WTC11 (cell line): ENCODE measurements around the gene ANTXR1. TPM values are rescaled to one million over a fixed set of nuclear protein-coding genes. Genes with fewer than 3 reads are reported as not detected.

Experiments used
- ATAC-seq: fragments of 200-7000 bp; cut with Tn5 transposase; 2 replicates; pipeline ENCODE4 v1.10.0; 2021; ENCODE audit warnings: mild to moderate bottlenecking, moderate library complexity
- CTCF ChIA-PET: fragments of 300-600 bp; sonication (Branson Sonifier 250); formaldehyde crosslinking; loops from one replicate; lab custom pipeline; 2021; ENCODE audit warnings: antibody characterized with exemption; lab: Charles Lee
- POLR2A ChIA-PET: fragments of 350-600 bp; sonication (Branson Sonifier 250); formaldehyde crosslinking; loops from one replicate; lab custom pipeline; 2021; ENCODE audit warnings: antibody characterized with exemption; lab: Charles Lee
- DNase-seq: peaks from one replicate; pipeline ENCODE4 v3.0.0; 2021; ENCODE audit warnings: low spot score
- H3K27ac Mint-ChIP-seq: 2 replicates; pipeline ENCODE4 v1.8.0; 2021; ENCODE audit warnings: mixed read lengths
- H3K27me3 Mint-ChIP-seq: 2 replicates; pipeline ENCODE4 v1.8.0; 2021; ENCODE audit warnings: low read depth, mild to moderate bottlenecking, moderate library complexity, mixed read lengths
- H3K36me3 Mint-ChIP-seq: 2 replicates; pipeline ENCODE4 v1.8.0; 2021; ENCODE audit warnings: mixed read lengths
- H3K4me1 Mint-ChIP-seq: 2 replicates; pipeline ENCODE4 v1.8.0; 2022; ENCODE audit warnings: mixed read lengths
- H3K4me3 Mint-ChIP-seq: 2 replicates; pipeline ENCODE4 v1.8.0; 2021; ENCODE audit warnings: mild to moderate bottlenecking, moderate library complexity, mixed read lengths
- H3K9me3 Mint-ChIP-seq: 2 replicates; pipeline ENCODE4 v1.8.0; 2021; ENCODE audit warnings: mixed read lengths
- ARID4B ChIP-seq: sonication (generic); formaldehyde crosslinking; IDR thresholded peaks from 2 replicates; pipeline ENCODE4 v1.8.0; 2023; ENCODE audit warnings: missing genetic modification reagents, mild to moderate bottlenecking, borderline replicate concordance
- ATF2 ChIP-seq: sonication (generic); formaldehyde crosslinking; IDR thresholded peaks from 2 replicates; pipeline ENCODE4 v1.8.1; 2022; ENCODE audit warnings: low read depth, missing genetic modification reagents, borderline replicate concordance
- CREM ChIP-seq: sonication (generic); formaldehyde crosslinking; IDR thresholded peaks from 2 replicates; pipeline ENCODE4 v1.8.1; 2022; ENCODE audit warnings: mild to moderate bottlenecking, missing genetic modification reagents, moderate library complexity
- E2F1 ChIP-seq: sonication (generic); formaldehyde crosslinking; IDR thresholded peaks from 2 replicates; pipeline ENCODE4 v1.8.0; 2022; ENCODE audit warnings: mild to moderate bottlenecking, missing genetic modification reagents
- ELF4 ChIP-seq: sonication (generic); formaldehyde crosslinking; IDR thresholded peaks from 2 replicates; pipeline ENCODE4 v1.8.1; 2022; ENCODE audit warnings: low read depth, mild to moderate bottlenecking, moderate library complexity, missing genetic modification reagents
- ESRRA ChIP-seq: sonication (generic); formaldehyde crosslinking; IDR thresholded peaks from 2 replicates; pipeline ENCODE4 v1.8.1; 2022; ENCODE audit warnings: mild to moderate bottlenecking, missing genetic modification reagents, borderline replicate concordance
- ETV6 ChIP-seq: sonication (generic); formaldehyde crosslinking; IDR thresholded peaks from 2 replicates; pipeline ENCODE4 v1.8.1; 2022; ENCODE audit warnings: mild to moderate bottlenecking, missing genetic modification reagents
- FOXP4 ChIP-seq: sonication (generic); formaldehyde crosslinking; IDR thresholded peaks from 2 replicates; pipeline ENCODE4 v1.8.0; 2022; ENCODE audit warnings: mild to moderate bottlenecking, missing genetic modification reagents
- IRF2 ChIP-seq: sonication (generic); formaldehyde crosslinking; IDR thresholded peaks from 2 replicates; pipeline ENCODE4 v1.8.0; 2022; ENCODE audit warnings: low read depth, missing genetic modification reagents, borderline replicate concordance
- JAZF1 ChIP-seq: fragments of 250-450 bp; sonication (Bioruptor Pico); IDR thresholded peaks from 2 replicates; pipeline ENCODE4 v1.9.0; 2021; ENCODE audit warnings: moderate library complexity, mild to moderate bottlenecking, inconsistent platforms
- NR2C2 ChIP-seq: sonication (generic); formaldehyde crosslinking; IDR thresholded peaks from 2 replicates; pipeline ENCODE4 v1.8.0; 2022; ENCODE audit warnings: mild to moderate bottlenecking, missing genetic modification reagents
- NR3C1 ChIP-seq: sonication (generic); formaldehyde crosslinking; conservative IDR thresholded peaks from 2 replicates; pipeline ENCODE4 v1.8.1; 2023; ENCODE audit warnings: low read depth, mild to moderate bottlenecking, missing genetic modification reagents
- SMAD4 ChIP-seq: sonication (generic); formaldehyde crosslinking; IDR thresholded peaks from 2 replicates; pipeline ENCODE4 v1.8.0; 2022; ENCODE audit warnings: mild to moderate bottlenecking, missing genetic modification reagents
- SOX15 ChIP-seq: fragments of 250-450 bp; sonication (Bioruptor Pico); IDR thresholded peaks from 2 replicates; pipeline ENCODE4 v1.9.0; 2021; ENCODE audit warnings: mild to moderate bottlenecking
- TP53 ChIP-seq: sonication (generic); formaldehyde crosslinking; IDR thresholded peaks from 2 replicates; pipeline ENCODE4 v1.8.1; 2023; ENCODE audit warnings: mild to moderate bottlenecking, missing genetic modification reagents
- ZNF219 ChIP-seq: sonication (generic); formaldehyde crosslinking; IDR thresholded peaks from 2 replicates; pipeline ENCODE4 v1.8.0; 2023; ENCODE audit warnings: missing genetic modification reagents, mild to moderate bottlenecking, borderline replicate concordance
- ZNF317 ChIP-seq: sonication (generic); formaldehyde crosslinking; IDR thresholded peaks from 2 replicates; pipeline ENCODE4 v1.8.1; 2023; ENCODE audit warnings: low read depth, mild to moderate bottlenecking, moderate library complexity, missing genetic modification reagents, borderline replicate concordance
- ZNF416 ChIP-seq: fragments of 250-450 bp; sonication (Bioruptor Pico); IDR thresholded peaks from 2 replicates; pipeline ENCODE4 v1.9.0; 2021; ENCODE audit warnings: mild to moderate bottlenecking, inconsistent platforms
- total RNA-seq: library from RNA; stranded (reverse); gene quantifications from 3 replicates; pipeline ENCODE4 v1.2.3, GENCODE V29; 2021

The ANTXR1 gene
- total RNA-seq, 1 experiment from 2014 or later: 30.0 TPM

GRCh38 chr2:68995916-68996315 is 17.1 kb upstream of the ANTXR1 start:
- ATAC-seq: no peak
- no peak overlapping the region for H3K4me3 Mint-ChIP-seq

More at GRCh38 chr2:68995916-68996315, 17.1 kb upstream of the ANTXR1 start:
- Mint-ChIP-seq H3K9me3 (peaks cover 13% of the 10 kb centered on the region; the same call in 1 of the 2 replicates), H3K36me3 (no peaks in the 10 kb centered on the region), H3K27me3 (peaks cover 3% of the 10 kb centered on the region), H3K4me1 (no peaks in the 10 kb centered on the region), H3K27ac (no peak overlapping the region)
- POLR2A ChIA-PET: no interaction called here
- no peak for DNase-seq
- TF ChIP-seq ZNF317 (CRISPR knock-in tag) (no peak), ETV6 (CRISPR knock-in tag) (no peak), ZNF219 (no peak), ATF2 (CRISPR knock-in tag) (no peak), E2F1 (CRISPR knock-in tag) (no peak), SOX15 (CRISPR knock-in tag) (no peak), NR2C2 (CRISPR knock-in tag) (no peak), ZNF416 (CRISPR knock-in tag) (no peak), ESRRA (CRISPR knock-in tag) (no peak), JAZF1 (CRISPR knock-in tag) (no peak), CREM (CRISPR knock-in tag) (no peak), TP53 (CRISPR knock-in tag) (no peak), FOXP4 (no peak), ELF4 (CRISPR knock-in tag) (no peak), IRF2 (CRISPR knock-in tag) (no peak), ARID4B (no peak), NR3C1 (CRISPR knock-in tag) (no peak), SMAD4 (CRISPR knock-in tag) (no peak)
- CTCF ChIA-PET: interaction anchor here (1.3 to 2.7 kb wide), 2 partner anchors 17 to 52 kb away, joined by 6 to 8 read pairs; partner anchors contain the start of gene ANTXR1
